Ascending aorta (tissue), 2 donors: ENCODE results near the gene MMD2. TPM values are rescaled to one million over a fixed set of nuclear protein-coding genes. Genes with fewer than 3 reads are reported as not detected.

ENCODE experiments used
- DNase-seq, 2 donors: peaks; one replicate each; pipeline ENCODE4 v3.0.0-alpha.2; 2019; ENCODE audit warnings: low spot score in 2 of 2
- H3K27ac ChIP-seq, 2 donors: fragments of 200-600 bp; sonication (generic); one replicate each; pipeline ENCODE4 v1.5.1; 2016 to 2017; ENCODE audit warnings: mild to moderate bottlenecking in 1 of 2
- H3K27me3 ChIP-seq: fragments of 200-600 bp; sonication (generic); one replicate; pipeline ENCODE4 v1.5.1; 2017
- H3K36me3 ChIP-seq, 2 donors: fragments of 200-600 bp; sonication (generic); one replicate each; pipeline ENCODE4 v1.5.1; 2016
- H3K4me1 ChIP-seq, 2 donors: fragments of 200-600 bp; sonication (generic); one replicate each; pipeline ENCODE4 v1.5.1; 2016 to 2017; ENCODE audit warnings: mild to moderate bottlenecking in 1 of 2
- H3K4me3 ChIP-seq, 2 donors: fragments of 200-600 bp; sonication (generic); one replicate each; pipeline ENCODE4 v1.5.1; 2016 to 2017; ENCODE audit warnings: mild to moderate bottlenecking in 1 of 2
- H3K9me3 ChIP-seq, 2 donors: fragments of 200-600 bp; sonication (generic); one replicate each; pipeline ENCODE4 v1.5.1; 2016
- intact Hi-C: fragments of 100-400 bp; cut with DNase I; formaldehyde crosslinking; loops from one replicate; pipeline ENCODE4 v1.15.1; 2023
- total RNA-seq: library from RNA; depleted of rRNA; stranded (reverse); fragments of >200 nt; gene quantifications from one replicate; pipeline ENCODE4 v1.1.0, GENCODE V29; 2016
- TF ChIP-seq, protein P1 (sequence below), 3 experiments: fragments of 200-600 bp in 2 of 3; fragments of 450-650 bp in 1 of 3; sonication (generic) in 2 of 3; IDR thresholded peaks; one replicate each; pipeline ENCODE4 v1.5.1; 2016 to 2019; ENCODE audit warnings: antibody characterized with exemption in 3 of 3, mild to moderate bottlenecking in 1 of 3, moderate library complexity in 1 of 3

The MMD2 gene
- total RNA-seq, 1 donor from 2014 or later = not detected

DNA sequence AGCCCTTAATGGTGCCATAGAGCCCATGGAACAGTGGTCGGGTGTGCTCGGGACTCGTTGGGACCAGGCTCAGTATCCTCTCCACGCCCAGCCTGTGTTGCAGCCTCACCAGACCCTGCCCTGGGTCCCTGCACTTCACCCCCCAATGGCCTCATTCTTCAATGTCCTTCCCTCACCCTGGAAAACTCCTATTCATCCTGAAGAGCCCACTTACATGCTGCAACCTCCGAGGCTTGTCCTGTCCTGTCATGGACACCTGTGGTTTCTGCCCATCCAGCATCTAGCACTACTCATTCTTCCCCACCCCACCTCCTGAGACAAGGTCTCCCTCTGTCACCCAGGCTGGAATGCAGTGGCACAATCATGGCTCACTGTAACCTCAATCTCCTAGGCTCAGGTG lies 7.7 kb downstream of the MMD2 start:
- intact Hi-C loops = no loop called here
- no peak overlapping the region for H3K27ac ChIP-seq

DNA sequence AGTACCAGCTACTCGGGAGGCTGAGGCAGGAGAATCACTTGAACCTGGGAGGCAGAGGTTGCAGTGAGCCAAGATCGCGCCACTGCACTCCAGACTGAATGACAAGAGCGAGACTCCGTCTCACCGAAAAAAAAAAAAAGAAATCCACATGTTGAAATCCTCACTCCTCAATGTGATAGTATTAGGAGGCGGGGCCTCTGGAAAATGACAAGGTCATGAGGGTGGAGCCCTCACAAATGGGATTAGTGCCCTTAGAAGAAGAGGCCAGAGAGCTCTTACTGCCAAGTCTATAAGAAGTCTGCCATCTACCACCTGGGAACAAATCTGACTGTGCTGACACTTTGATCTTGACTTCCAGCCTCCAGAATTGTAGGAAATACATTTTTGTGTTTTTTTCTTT lies 10.6 kb downstream of the MMD2 start:
- no peaks in the 10 kb centered on the region for H3K4me1 ChIP-seq
- no peaks in the 10 kb centered on the region for H3K9me3 ChIP-seq
- H3K36me3 ChIP-seq = no peaks in the 10 kb centered on the region
- H3K27me3 ChIP-seq = no peaks in the 10 kb centered on the region
- no peak for DNase-seq
- intact Hi-C loops = no loop called here
- no peak overlapping the region for H3K27ac ChIP-seq
- H3K4me3 ChIP-seq = no peak overlapping the region
- TF ChIP-seq, protein P1, sequence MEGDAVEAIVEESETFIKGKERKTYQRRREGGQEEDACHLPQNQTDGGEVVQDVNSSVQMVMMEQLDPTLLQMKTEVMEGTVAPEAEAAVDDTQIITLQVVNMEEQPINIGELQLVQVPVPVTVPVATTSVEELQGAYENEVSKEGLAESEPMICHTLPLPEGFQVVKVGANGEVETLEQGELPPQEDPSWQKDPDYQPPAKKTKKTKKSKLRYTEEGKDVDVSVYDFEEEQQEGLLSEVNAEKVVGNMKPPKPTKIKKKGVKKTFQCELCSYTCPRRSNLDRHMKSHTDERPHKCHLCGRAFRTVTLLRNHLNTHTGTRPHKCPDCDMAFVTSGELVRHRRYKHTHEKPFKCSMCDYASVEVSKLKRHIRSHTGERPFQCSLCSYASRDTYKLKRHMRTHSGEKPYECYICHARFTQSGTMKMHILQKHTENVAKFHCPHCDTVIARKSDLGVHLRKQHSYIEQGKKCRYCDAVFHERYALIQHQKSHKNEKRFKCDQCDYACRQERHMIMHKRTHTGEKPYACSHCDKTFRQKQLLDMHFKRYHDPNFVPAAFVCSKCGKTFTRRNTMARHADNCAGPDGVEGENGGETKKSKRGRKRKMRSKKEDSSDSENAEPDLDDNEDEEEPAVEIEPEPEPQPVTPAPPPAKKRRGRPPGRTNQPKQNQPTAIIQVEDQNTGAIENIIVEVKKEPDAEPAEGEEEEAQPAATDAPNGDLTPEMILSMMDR (IDR thresholded peaks at IDR 0.05) = no peak

More for the DNA sequence above, 7.7 kb downstream of the MMD2 start:
- Histone ChIP-seq H3K9me3 (no peaks in the 10 kb centered on the region), H3K27me3 (no peaks in the 10 kb centered on the region), H3K4me3 (no peak overlapping the region), H3K4me1 (no peaks in the 10 kb centered on the region), H3K36me3 (no peaks in the 10 kb centered on the region)
- TF ChIP-seq, protein P1 (IDR thresholded peaks at IDR 0.05) = no peak
- no peak for DNase-seq

DNA sequence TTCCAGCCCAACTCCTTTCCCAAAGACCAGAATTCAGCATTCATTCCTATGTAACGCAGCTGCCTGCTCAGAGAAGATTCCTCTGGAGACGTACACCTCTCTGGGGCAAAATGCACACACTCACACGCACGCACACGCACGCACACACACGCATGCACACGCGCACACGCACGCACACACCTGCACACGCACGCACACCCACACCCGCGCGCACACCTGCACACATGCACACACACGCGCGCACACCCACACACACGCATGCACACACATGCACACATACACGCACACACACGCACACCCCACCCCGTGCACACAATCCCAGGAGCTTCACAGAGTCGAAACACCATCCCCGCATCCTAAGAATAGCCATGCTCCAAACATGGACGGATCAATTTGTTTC lies 13.0 kb downstream of the MMD2 start:
- Histone ChIP-seq H3K27me3 (no peaks in the 10 kb centered on the region), H3K9me3 (no peaks in the 10 kb centered on the region), H3K27ac (no peak overlapping the region), H3K4me3 (no peak overlapping the region), H3K36me3 (no peaks in the 10 kb centered on the region), H3K4me1 (no peaks in the 10 kb centered on the region)
- no peak for DNase-seq
- intact Hi-C loops = no loop called here
- TF ChIP-seq, protein P1 (IDR thresholded peaks at IDR 0.05) = no peak

DNA sequence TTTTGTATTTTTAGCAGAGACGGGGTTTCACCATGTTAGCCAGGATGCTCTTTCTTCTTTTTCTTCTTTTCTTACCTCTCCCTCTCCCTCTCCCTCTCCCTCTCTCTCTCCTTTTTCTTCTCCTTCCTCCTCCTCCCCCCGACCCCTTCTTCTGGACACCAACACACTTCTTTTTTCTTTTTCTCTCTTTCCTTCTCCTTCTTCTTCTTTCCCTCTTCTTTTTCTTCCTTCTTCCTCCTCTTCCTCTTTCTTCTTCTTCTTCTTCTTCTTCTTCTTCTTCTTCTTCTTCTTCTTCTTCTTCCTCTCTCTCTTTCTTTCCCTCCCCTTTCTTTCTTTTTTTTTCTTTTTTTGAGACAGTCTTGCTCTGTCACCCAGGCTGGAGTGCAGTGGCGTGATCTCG lies 14.0 kb downstream of the MMD2 start:
- no peaks in the 10 kb centered on the region for H3K36me3 ChIP-seq
- intact Hi-C loops = no loop called here
- H3K27me3 ChIP-seq = no peaks in the 10 kb centered on the region
- no peak overlapping the region for H3K4me3 ChIP-seq
- no peaks in the 10 kb centered on the region for H3K4me1 ChIP-seq
- TF ChIP-seq, protein P1 (IDR thresholded peaks at IDR 0.05) = no peak
- no peak for DNase-seq
- H3K9me3 ChIP-seq = no peaks in the 10 kb centered on the region
- no peak overlapping the region for H3K27ac ChIP-seq

DNA sequence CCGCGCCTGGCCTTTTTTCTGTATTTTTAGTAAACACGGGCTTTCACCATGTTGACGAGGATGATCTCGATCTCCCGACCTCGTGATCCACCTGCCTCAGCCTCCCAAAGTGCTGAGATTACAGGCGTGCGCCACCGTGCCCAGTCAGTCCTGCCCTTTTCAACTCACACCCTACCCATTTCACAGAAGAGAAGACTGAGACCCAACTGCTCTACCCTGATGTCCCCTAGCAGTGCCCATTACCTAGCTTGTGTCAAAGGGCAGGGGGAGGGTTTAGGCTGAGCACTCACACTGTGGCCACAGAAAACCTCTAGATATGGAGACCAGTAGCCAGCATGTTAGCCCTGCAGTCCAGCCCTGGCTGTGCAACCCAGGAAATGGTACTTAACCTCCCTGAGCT lies 15.7 kb downstream of the MMD2 start:
- no peaks in the 10 kb centered on the region for H3K9me3 ChIP-seq
- intact Hi-C loops = no loop called here
- no peaks in the 10 kb centered on the region for H3K36me3 ChIP-seq
- no peak overlapping the region for H3K27ac ChIP-seq
- no peak for DNase-seq
- H3K27me3 ChIP-seq = no peaks in the 10 kb centered on the region
- TF ChIP-seq, protein P1 (IDR thresholded peaks at IDR 0.05) = no peak
- H3K4me3 ChIP-seq = no peak overlapping the region
- no peaks in the 10 kb centered on the region for H3K4me1 ChIP-seq
